ENCODE data around the gene POLE3. TPM values are rescaled to one million over a fixed set of nuclear protein-coding genes. Genes with fewer than 3 reads are reported as not detected.
A peak's percentile ranks its signal among the peaks of the same experiment; 100 is the strongest.
"Not testable (repeated sequence)": the region's sequence is repeated elsewhere in the genome, so short reads cannot be mapped to it uniquely, and the experiment has no call there.

POLE3 gene
- total RNA-seq, 1 experiment from 2014 or later = 144 TPM

DNA sequence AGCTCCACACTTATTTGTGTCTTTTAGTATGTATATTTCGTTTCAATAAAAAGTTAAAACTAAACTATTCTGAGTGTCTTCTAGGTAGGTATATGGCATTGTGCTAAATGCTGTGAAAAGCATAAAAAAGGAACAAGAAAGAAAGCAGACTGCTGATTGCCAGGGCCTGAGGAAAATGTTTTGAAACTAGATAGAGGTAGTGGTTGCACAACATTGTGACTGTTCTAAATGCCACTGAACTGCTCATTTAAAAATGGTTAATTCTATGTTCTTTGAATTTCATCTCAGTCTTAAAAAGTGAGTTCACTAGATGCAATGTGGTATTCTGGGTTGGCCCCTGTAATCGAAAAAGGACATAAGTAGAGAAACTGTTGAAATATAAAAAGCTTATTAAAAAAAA is 6.8 kb downstream of the POLE3 start:
- no peak for DNase-seq (ENCODE audit: low read depth)

DNA sequence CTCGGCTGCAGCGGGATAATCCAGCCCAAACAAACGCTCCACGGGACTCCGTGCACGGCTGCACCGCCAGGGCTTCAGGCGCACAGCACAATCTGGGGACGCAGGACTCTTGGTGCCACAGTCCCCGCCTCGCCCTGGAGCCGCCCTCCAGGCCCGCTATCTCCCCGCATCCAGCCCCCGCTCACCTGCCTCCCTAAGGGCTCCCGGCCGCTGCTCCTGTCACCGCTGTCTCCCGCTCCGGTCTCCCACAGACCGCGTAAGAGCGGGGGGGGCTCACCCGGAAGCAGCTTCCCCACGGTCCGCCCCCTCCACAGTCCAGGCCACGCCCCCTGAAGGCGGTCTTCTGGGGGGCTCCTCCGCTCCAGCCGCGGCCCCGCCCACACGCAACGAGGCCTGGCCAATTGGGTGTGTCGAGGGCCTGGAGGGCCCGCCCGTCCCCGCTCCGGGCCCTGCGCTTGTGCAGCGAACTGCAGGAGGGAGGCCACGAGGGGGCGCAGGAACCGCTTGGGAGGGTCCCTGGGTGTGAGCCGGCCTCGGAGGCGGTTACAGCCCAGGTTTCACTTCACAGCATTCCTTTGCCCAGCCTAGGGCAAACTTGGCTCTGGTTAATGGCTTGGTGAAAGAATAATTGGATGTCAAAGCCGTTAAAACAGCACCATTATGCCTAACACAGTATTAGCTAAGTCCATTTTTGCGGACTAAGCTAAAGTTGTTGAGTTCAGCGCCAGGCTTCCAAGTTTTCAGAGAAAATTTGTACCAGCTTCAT is 9.3 kb downstream of the POLE3 start, which contains the start of gene ALAD:
ALAD (minus strand) TSS at position 258 of the 766 bp plus-strand sequence. CDS start 7,725 bp downstream, outside the sequence.
- DNase-seq (ENCODE audit: low read depth) = peak; percentile 98

DNA sequence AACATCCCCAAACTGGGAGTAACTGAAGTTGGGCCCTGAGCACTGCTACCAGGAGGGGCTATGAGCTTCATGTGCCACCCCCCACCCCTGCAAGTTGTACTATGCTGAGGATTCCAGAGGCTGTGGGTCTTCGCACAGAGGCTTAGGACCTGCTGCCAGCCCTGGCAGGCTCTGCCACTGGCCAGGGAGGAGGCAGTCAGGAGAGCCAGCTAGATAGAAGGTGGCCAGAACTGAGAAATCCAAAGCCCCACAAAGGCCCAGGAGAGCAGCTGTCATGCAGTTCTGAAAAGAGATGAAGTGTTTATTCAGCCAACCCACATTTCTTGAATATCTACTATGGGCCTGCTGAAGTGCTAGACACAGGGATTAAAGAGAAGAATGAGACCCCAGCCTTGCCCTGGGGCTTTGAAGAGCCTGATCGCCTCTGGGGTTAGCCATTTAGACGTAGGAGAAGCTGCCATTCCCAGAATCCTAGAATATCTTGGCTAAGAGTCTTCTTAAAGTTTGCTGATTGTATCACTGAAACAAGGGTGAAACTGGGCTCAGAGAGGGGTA is 10.8 kb downstream of the POLE3 start:
- DNase-seq (ENCODE audit: low read depth) = no peak

DNA sequence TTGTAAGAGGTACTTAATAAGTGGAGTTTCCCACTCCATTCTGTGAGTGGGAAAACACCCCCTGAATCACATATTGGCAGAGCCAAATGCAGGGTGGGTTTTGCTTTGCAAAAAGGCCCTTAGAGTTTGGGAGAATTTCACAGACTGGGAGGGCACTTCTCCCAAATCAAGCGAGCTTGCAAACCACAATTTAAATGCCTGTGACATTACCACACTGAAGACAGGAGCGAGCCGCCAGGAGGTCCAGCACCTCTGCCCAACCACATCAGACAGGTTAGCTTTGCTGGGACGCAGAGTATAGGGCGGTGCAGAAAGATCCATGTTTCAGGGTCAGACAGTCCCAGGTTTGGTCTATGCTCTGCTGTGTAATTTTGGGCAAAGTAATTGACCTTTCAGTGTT is 11.7 kb downstream of the POLE3 start:
- peak; percentile 72 for DNase-seq (ENCODE audit: low read depth)

DNA sequence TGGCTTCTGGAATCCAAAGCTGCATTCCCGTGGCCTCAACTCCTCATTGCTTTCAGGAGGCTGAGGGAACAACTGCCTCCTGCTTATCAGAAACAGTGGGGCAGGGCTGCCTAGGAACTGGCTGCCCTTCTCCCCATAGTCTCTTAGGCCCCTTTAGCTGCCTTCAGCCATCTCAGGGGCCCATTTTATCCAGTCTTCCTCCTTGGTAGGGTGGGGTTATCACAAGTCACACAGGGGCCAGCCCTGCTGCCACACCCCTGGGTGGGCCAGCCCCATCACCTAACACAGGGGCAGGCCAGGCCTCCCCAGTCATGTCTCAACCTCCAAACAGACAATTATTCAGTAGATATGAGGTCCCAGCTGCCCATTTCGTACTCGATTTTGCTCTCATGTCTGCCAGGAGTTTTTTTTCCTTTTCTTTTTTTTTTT is 13.3 kb downstream of the POLE3 start:
- no peak for DNase-seq (ENCODE audit: low read depth)

DNA sequence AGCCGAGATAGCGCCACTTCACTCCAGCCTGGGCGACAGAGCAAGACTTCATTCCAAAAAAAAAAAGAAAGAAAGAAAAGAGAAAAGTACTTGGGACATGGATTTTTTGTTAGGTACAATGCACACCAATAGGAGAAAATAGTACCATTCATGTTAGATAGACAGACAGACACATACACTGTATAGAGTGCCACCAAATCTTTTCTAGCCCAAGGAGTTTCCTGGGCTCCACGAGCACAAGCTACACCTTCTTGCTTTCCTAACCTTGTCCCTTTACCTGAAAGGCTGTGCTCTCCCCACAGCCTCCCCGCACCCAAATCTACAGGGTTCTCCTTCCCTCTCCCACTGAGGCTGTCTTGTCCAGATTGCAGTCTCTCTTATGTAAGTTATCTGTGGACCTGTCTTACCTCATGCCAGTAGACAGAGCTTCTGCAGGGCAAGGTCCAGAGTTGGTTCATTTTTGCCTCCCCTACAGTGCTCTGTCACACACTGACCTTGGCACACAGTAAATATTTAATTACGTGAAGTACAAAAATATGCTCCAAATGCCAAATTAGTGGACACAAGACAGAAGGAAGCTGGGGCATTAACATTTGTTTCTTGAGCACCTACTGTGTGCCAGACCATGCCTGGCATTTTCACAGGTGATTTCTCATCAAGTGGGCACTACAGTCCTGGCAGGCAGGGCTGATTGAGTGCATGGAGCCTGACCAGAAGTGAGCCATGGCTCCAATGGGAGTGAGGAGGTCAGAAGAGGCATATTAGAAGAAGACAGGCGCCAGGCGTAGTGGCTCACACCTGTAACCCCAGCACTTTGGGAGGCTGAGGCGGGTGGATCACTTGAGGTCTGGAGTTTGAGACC is 15.2 kb downstream of the POLE3 start:
- no peak for DNase-seq (ENCODE audit: low read depth)

DNA sequence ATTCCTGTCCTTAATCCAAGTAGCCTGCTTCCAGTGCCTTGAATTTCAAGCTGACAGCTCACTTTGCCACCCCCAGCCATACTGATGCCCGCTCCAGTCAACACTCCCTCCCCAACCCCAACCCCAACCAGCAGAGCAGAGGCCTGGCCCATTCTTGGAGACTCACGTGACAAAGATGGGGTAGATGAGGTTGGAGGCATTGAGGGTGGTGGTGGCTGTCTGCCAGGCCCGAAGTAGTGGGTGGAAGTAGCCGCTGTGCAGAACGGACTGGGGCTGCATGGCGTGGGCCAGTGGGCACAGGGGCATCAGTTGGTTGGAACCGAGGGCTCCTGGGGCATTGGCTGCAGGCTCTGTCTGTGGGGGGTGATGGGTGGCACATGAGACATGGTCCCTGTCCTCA is 17.2 kb downstream of the POLE3 start:
- DNase-seq (ENCODE audit: low read depth) = no peak

DNA sequence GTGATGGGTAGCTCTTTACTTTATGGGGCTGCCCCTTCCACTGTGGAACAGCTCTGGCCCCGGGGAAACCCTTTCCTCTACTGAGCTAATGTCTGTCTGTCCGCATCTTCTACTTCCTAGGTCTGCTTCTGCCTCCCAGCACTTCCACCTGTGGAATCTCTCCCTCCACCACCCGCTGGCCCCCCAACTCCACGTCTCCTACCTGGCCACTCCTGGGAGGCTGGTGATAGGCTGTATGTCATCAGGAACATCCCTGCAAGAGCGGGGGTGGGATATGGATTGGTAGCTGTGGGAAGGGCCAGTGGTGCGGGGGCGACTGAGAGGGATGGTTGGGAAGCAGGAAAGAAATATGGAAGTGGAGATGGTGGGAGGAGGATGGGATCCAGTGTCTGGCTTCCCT is 18.6 kb downstream of the POLE3 start:
- DNase-seq (ENCODE audit: low read depth) = no peak

DNA sequence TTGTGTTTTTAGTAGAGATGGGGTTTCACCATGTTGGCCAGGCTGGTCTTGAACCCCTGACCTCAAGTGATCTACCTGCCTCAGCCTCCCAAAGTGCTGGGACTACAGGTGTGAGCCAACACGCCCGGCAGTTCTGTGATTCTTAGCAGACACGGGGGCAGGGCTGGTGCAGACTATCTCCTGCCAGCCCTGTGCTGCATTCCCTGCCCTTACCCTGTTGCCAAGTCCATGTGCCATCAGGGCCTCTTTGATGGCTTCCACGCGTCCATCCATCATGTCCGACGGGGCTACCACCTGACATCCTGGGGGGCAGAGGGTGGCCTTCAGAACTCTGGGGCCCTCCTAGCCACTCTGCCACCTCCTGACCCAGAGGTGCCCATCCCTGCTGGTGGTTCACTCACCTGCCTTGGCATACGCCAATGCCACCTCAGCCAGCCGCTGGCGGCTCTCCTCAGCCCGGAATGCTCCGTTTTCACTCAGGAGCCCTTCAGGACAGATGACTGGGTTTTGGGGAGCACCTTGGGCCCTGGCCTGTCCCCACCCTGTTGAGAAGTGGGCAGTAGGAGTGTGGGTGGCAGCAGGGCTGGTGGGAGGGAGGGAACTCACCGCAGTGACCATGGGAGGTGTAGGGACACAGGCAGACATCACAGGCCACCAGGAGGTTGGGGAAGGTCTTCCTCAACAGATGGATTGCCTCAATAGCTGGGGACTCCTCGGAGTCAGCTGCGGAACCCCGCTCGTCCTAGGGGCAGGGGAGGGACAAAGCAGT is 20.1 kb downstream of the POLE3 start:
- no peak for DNase-seq (ENCODE audit: low read depth)

DNA sequence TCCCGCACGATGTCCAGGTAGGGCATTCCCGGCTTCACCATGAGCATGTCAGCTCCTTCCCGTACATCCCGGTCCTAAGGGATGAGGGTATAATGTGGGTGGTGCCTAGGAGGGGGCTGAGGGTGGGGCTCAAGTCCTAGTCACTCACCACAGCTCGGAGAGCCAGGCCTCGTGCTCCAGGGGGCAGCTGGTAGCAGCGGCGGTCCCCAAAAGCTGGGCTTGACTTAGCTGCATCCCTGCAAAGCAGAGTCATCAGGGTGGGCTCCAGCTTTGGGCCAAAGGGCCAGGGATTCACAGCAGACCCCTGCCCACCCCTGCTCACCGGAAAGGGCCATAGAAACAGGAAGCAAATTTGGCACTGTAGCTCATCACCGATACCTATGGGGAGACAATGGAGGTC is 21.0 kb downstream of the POLE3 start:
- no peak for DNase-seq (ENCODE audit: low read depth)

DNA sequence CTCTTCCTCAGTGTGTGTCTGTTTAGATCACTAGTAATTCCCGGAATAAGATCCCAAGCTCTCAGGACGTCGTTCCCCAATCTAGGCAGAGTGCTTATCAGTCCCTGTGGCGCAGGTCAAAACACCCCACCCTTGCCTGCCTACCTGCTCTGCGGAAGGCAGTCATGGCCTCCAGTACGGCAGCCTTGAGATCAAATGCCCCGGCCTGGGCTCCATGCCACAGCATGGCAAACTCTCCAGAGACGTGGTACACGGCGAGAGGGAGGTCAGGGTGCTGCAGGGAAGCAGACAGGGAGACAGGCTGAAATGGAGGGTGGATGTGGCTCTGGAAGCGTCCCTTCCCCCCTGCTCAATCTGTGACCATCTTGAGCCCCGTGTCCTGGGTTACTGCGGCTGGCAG is 21.6 kb downstream of the POLE3 start:
- DNase-seq (ENCODE audit: low read depth) = no peak

DNA sequence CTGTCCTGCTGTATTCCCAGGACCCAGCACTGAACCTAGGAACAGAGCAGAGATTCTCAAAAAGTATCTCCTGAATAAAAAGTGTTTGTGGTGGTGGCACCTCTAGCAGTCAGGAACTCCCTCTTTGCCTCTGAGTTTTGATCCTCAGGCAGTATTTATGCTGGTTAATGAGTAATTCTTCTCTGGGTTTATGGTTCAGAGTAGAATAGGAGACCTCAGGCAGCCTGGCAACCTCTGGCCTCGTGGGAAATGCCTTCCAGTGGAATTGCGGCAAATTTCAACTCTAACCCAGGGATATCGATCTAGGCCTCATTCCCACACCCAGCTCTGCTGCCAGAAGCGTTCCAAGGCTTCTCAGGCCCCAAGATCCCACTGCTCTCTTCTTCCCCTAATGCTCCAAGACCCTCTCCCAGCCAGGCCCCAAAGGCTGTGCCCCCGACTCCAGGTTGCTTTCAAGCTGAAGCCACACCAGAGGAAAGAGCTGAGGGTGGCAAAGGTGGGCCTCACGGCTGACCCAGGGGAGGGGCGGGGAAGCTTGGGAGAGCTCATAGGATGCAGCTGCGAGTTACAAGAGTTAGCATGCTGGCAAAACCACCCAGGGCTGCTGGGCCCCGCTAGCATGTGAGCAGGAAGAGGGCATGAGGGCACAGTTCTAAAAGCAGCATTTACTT is 22.8 kb downstream of the POLE3 start:
- DNase-seq (ENCODE audit: low read depth) = no peak

DNA sequence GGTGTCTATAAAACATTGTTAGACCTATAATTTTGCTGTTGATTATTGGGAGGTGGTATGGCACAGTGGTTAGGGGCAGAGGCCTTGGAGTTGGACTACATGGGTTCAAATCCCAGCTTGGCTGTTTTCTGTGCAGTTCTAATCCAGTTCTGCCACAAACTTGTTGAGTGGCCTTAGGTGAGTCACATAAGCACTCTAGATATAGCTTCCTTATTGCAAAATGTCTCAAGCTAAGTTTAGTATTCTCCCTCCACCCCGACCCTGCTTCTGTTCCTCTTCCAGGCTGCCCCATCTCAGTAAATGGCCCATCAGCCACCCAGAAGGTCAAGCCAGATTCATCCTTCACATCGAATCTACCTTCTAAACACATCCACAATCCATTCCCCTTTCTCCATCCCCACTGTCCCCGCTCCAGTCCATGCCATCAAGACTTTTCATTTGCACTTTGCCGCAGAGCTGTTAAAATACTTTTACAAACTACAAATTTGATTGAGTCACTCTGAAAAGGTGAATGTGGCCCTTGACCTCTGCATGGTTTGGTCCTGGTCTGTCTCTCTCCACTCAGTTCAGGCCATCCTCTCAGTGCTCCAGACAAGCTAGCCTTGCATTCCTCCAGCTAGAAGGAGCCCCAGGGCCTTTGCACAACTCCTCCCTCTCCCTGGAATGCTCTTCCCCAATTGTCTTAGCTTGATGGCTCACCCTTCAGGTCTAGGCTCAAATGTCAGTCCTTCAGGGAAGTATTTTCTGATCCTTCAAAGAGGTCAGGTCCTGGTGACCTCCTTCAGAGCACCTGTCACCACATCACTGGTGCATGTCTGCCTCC is 23.7 kb downstream of the POLE3 start:
- no peak for DNase-seq (ENCODE audit: low read depth)

DNA sequence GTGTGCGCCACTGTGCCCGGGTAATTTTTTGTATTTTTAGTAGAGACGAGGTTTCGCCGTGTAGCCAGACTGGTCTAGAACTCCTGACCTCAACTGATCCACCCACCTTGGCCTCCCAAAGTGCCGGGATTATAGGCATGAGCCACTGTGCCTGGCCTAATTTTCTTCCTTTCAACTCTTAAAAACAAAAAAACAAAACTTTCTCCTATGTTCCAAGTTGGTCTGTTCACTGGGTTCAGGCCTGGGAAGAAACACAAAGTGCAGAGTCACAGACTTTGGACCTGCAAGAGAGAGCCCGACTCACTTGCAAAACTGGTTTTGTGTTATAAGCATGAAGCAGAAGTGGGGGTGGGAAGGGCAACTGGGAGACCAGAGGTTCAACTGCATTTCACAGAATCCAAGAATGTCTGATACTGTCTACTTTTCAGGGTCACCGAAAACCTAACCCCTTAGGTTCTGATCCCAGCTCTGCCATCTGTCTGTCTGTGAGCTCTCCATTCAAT is 28.5 kb downstream of the POLE3 start:
- DNase-seq (ENCODE audit: low read depth) = no peak

DNA sequence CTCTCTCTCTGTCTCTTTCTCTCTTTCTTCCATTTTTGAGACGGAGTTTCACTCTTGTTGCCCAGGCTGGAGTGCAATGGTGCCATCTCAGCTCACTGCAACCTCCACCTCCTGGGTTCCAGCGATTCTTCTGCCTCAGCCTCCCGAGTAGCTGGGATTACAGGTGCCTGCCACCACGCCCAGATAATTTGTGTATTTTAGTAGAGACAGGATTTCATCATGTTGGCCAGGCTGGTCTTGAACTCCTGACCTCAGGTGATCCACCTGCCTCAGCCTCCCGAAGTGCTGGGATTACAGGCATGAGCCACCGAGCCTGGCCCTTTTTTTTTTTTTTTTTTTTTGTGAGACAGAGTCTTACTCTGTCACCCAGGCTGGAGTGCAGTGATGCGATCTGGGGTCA is 29.0 kb downstream of the POLE3 start:
- DNase-seq (ENCODE audit: low read depth) = not testable (repeated sequence)

DNA sequence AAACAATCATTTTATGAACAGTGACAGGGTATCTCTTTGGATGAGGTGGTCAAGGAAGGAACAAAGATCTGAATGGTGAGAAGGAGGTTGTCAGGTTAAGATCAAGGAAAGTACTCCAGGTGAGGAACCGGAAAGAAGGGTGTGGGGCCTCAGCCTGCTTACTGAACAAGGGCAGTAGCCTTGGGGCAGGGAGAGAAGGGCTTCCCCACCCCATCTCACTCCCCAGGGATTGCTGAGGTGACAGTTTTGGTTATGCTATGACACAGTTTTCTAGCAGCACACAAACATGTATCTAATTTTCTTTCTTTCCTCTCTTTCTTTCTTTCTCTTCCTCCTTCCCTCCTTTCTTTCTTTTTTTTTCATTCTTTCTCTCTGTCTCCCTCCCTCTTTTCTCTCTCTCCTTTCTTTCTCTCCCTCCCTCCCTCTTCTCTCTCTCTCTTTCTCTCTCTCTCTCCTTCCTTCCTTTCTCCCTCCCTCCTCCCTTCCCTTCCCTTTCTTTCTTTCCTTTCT is 29.6 kb downstream of the POLE3 start:
- DNase-seq (ENCODE audit: low read depth) = no peak

DNA sequence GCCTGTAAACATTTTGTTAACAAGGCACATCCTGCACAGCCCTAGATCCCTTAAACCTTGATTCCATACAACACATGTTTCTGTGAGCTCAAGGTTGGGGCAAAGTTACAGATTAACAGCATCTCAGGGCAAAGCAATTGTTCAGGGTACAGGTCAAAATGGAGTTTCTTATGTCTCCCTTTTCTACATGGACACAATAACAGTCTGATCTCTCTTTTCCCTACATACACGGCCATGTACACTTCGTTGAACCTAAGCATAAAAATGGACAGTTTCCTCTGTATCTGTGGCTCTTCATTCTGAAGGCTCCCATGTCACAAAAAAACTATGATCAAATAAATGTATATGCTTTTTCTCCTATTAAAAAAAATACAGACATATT is 30.7 kb downstream of the POLE3 start:
- DNase-seq (ENCODE audit: low read depth) = not testable (repeated sequence)

DNA sequence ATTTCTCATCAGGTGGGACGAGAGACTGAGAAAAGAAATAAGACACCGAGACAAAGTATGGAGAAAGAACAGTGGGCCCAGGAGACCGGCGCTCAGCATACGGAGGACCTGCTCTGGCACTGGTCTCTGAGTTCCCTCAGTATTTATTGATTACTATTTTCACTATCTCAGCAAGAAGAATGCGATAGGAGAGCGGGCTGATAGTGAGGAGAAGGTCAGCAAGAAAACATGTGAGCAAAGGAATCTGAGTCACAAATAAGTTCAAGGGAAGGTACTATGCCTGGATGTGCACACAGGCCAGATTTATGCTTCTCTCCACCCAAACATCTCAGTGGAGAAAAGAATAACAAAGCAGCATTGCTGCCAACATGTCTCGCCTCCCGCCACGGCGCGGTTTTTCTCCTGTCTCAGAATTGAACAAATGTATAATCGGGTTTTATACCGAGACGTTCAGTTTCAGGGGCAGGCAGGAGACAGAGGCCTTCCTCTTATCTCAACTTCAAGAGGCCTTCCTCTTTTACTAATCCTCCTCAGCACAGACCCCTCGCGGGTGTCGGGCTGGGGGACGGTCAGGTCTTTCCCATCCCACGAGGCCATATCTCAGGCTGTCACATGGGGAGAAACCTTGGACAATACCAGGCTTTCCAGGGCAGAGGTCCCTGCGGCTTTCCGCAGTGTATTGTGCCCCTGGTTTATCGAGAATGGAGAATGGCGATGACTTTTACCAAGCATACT is 31.2 kb downstream of the POLE3 start:
- DNase-seq (ENCODE audit: low read depth) = not testable (repeated sequence)

All from M059J (cell line).